Progenitor cell of endocrine pancreas (in vitro differentiated cells): Measurements from ENCODE around the gene NUAK1. TPM values are rescaled to one million over a fixed set of nuclear protein-coding genes. Genes with fewer than 3 reads are reported as not detected.
A peak's percentile ranks its signal among the peaks of the same experiment; 100 is the strongest.

Source experiments
- DNase-seq: peaks from one replicate; pipeline ENCODE4 v3.0.0; 2021; ENCODE audit warnings: low spot score; ENCODE audit not compliant: unreplicated experiment
- H3K27ac Mint-ChIP-seq: 2 replicates; pipeline ENCODE4 v1.8.0; 2021; ENCODE audit warnings: mild to moderate bottlenecking, moderate library complexity, mixed read lengths
- H3K27me3 Mint-ChIP-seq: 2 replicates; pipeline ENCODE4 v1.8.0; 2021; ENCODE audit warnings: mixed read lengths
- H3K36me3 Mint-ChIP-seq: 2 replicates; pipeline ENCODE4 v1.8.0; 2022; ENCODE audit warnings: mixed read lengths; ENCODE audit not compliant: insufficient read depth
- H3K4me1 Mint-ChIP-seq: 2 replicates; pipeline ENCODE4 v1.8.0; 2021; ENCODE audit warnings: low read depth, mixed read lengths
- H3K4me3 Mint-ChIP-seq: 2 replicates; pipeline ENCODE4 v1.8.0; 2021; ENCODE audit warnings: low read depth, mild to moderate bottlenecking, moderate library complexity, mixed read lengths
- H3K9me3 Mint-ChIP-seq: 2 replicates; pipeline ENCODE4 v1.8.0; 2021; ENCODE audit warnings: low read depth, mixed read lengths
- CTCF ChIP-seq: fragments of 200-600 bp; sonication (generic); IDR thresholded peaks from one replicate; pipeline ENCODE4 v1.5.0; 2021; ENCODE audit warnings: antibody characterized with exemption, mild to moderate bottlenecking; ENCODE audit not compliant: unreplicated experiment
- total RNA-seq: library from RNA; stranded (reverse); gene quantifications from 2 replicates; pipeline ENCODE4 v1.2.1, GENCODE V29; 2021

The NUAK1 gene
- total RNA-seq, 1 donor from 2014 or later, result 7.6 TPM

GRCh38 chr12:106139422-106140171 lies 843 bp upstream of the NUAK1 start:
- DNase-seq, result peak; percentile 69
- H3K27ac Mint-ChIP-seq, result peak overlapping the region; percentile 96
- no peak for TF ChIP-seq CTCF
- H3K9me3 Mint-ChIP-seq, result no peaks in the 10 kb centered on the region
- no peaks in the 10 kb centered on the region for H3K36me3 Mint-ChIP-seq
- H3K27me3 Mint-ChIP-seq, result peaks cover 8% of the 10 kb centered on the region
- peaks cover 40% of the 10 kb centered on the region for H3K4me1 Mint-ChIP-seq
- peak overlapping the region; percentile 78 for H3K4me3 Mint-ChIP-seq

- no peak for DNase-seq
- Mint-ChIP-seq H3K9me3 (no peaks in the 10 kb centered on the region), H3K4me3 (peak overlapping the region; percentile 90), H3K36me3 (no peaks in the 10 kb centered on the region), H3K27me3 (peaks cover 8% of the 10 kb centered on the region), H3K27ac (peak overlapping the region; percentile 79), H3K4me1 (peaks cover 43% of the 10 kb centered on the region)
- no peak for TF ChIP-seq CTCF
Measured at GRCh38 chr12:106138357-106138632, 459 bp downstream of the NUAK1 start.

DNA sequence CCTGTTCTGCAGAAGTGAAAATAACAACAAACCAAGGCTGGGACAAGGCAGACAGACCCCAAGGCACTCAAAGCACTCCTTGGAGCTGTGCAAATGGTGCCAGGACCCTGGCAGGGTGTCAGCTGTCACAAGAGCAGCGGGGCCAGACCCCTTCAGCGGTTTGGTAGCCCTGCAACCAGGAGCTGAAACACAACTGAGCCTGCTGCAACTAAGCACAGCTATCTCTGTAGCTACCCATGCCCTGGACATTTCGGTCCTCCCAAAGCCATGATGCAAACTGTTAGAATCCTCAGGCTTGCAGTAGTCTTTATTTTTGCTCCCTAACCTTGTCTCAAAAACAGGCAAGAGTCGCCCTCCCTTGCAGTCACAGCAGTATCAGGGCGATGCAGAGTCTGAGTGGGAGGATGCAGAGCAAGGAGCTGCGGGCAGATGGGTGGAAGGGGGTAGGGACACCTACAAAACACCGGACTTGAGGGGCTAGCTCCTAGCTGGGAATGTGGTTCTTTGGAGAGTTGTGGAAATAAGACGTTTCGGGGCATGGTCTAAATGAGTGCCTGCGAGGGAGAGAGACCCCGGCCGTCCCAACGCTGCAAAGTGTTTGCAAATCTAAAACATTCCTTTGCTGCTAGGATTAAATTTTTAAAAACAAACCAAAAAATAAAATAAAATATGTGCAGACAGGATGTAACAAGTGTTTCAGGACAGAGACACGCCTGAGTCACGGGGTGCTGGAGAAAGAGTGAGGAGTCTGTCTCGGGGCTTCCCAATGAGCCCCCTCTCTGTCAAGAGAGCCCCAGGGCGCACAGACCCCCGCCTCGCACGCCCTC lies 1.0 kb downstream of the NUAK1 start:
- DNase-seq, result no peak
- TF ChIP-seq CTCF, result no peak
- Mint-ChIP-seq H3K36me3 (no peaks in the 10 kb centered on the region), H3K4me1 (peaks cover 45% of the 10 kb centered on the region), H3K27me3 (peaks cover 8% of the 10 kb centered on the region), H3K9me3 (no peaks in the 10 kb centered on the region), H3K4me3 (peak overlapping the region; percentile 90), H3K27ac (peak overlapping the region; percentile 79)

DNA sequence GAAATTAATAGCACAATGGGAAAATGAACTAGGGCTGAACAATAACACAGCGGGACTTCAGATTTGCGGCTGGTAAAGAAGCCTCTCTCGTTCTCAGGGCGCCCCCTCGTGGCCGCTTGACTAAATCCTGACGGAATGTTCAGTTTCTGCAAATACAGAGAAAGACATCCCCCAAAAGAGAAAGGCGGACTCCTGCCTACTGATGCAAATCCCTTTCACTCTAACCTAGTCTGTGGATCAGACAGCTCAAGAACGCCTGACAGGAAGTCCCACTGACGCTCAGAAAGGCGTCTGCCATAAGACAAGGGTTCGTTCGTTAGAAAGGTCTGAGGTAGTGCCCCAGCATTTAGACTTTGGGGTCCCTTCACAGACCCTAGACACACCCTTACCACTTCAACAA lies 2.5 kb downstream of the NUAK1 start:
- Mint-ChIP-seq H3K9me3 (no peaks in the 10 kb centered on the region), H3K27ac (peak overlapping the region; percentile 62), H3K36me3 (no peaks in the 10 kb centered on the region), H3K4me1 (peaks cover 45% of the 10 kb centered on the region), H3K4me3 (peak overlapping the region; percentile 90), H3K27me3 (peaks cover 8% of the 10 kb centered on the region)
- TF ChIP-seq CTCF, result peak; percentile 90
- peak; percentile 77 for DNase-seq

- Mint-ChIP-seq H3K36me3 (no peaks in the 10 kb centered on the region), H3K9me3 (no peaks in the 10 kb centered on the region), H3K4me1 (peaks cover 48% of the 10 kb centered on the region), H3K4me3 (no peak overlapping the region), H3K27ac (no peak overlapping the region), H3K27me3 (peaks cover 8% of the 10 kb centered on the region)
- no peak for DNase-seq
- no peak for TF ChIP-seq CTCF
Measured at GRCh38 chr12:106135781-106136180, 3.0 kb downstream of the NUAK1 start.
